Right lobe of liver (tissue), 4 donors: ENCODE data around the gene INPP4B.

ENCODE experiments used
- POLR2A ChIP-seq: fragments of 450-650 bp; IDR thresholded peaks from one replicate; pipeline ENCODE4 v1.6.1; 2017; ENCODE audit warnings: antibody characterized with exemption, mild to moderate bottlenecking
- TF ChIP-seq, protein P1 (sequence below), 4 donors: fragments of 200-600 bp in 3 of 4; fragments of 450-650 bp in 1 of 4; IDR thresholded peaks; one replicate each; pipeline versions ENCODE4 v1.5.1 to v1.8.0; 2016 to 2022; ENCODE audit warnings: antibody characterized with exemption in 4 of 4, mild to moderate bottlenecking in 2 of 4
- donor health status: DM: no; HTN: no; CAD: no.
- donor health status: DM: no; HTN: no; CAD: no.
- donor health status: DM: no; HTN: yes; CAD: no.

DNA sequence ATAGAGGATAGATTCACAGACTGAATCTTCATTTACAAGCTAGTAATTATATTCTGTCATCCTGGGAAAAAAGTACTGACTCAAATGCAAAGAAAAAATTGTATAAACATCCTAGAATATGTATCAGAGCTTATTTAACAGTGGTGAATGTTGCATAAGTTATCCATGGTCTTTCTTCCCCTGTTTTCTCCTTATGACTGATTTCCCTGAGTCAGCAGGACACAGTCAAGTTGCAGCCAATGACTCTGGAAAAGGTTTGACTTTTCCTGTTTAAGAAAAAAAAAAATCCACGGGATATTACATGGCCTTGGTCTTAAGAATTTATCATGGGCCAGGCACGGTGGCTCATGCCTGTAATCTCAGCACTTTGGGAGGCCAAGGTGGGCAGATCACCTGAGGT lies 36.5 kb downstream of the INPP4B start:
- TF ChIP-seq, protein P1, sequence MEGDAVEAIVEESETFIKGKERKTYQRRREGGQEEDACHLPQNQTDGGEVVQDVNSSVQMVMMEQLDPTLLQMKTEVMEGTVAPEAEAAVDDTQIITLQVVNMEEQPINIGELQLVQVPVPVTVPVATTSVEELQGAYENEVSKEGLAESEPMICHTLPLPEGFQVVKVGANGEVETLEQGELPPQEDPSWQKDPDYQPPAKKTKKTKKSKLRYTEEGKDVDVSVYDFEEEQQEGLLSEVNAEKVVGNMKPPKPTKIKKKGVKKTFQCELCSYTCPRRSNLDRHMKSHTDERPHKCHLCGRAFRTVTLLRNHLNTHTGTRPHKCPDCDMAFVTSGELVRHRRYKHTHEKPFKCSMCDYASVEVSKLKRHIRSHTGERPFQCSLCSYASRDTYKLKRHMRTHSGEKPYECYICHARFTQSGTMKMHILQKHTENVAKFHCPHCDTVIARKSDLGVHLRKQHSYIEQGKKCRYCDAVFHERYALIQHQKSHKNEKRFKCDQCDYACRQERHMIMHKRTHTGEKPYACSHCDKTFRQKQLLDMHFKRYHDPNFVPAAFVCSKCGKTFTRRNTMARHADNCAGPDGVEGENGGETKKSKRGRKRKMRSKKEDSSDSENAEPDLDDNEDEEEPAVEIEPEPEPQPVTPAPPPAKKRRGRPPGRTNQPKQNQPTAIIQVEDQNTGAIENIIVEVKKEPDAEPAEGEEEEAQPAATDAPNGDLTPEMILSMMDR (IDR thresholded peaks at IDR 0.05), result no peak
- no peak for TF ChIP-seq POLR2A
